Muscle of arm (tissue), 12 donors: ENCODE results near the gene STAM. TPM values are rescaled to one million over a fixed set of nuclear protein-coding genes. Genes with fewer than 3 reads are reported as not detected.
"Not testable (repeated sequence)": the region's sequence is repeated elsewhere in the genome, so short reads cannot be mapped to it uniquely, and the experiment has no call there.

Experiments used
- DNase-seq: peaks from one replicate; pipeline ENCODE4 v3.0.0-alpha.2; 2013
- polyA plus RNA-seq, 12 donors: library from polyadenylated mRNA; unstranded; fragments of 120-200 nt; gene quantifications; one replicate each; pipeline ENCODE4 v1.2.1, GENCODE V29; 2013; ENCODE audit not compliant: insufficient read length in 12 of 12

STAM gene
- polyA plus RNA-seq, 12 donors = 21.8 to 32.2 (median 26.8) TPM; not detected in 1

DNA sequence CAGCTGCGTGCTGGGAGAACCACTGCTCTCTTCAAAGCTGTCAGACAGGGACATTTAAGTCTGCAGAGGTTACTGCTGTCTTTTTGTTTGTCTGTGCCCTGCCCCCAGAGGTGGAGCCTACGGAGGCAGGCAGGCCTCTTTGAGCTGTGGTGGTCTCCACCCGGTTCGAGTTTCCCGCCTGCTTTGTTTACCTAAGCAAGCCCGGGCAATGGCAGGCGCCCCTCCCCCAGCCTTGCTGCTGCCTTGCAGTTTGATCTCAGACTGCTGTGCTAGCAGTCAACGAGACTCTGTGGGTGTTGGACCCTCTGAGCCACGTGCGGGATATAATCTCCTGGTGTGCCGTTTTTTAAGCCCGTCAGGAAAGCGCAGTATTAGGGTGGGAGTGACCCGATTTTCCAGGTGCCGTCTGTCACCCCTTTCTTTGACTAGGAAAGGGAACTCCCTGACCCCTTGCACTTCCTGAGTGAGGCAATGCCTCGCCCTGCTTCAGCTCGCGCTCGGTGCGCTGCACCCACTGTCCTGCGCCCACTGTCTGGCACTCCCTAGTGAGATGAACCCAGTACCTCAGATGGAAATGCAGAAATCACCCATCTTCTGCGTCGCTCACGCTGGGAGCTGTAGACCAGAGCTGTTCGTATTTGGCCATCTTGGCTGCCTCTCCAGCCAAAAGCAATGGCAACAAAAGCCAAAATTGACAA lies 78.5 kb downstream of the STAM start:
- DNase-seq = not testable (repeated sequence)

DNA sequence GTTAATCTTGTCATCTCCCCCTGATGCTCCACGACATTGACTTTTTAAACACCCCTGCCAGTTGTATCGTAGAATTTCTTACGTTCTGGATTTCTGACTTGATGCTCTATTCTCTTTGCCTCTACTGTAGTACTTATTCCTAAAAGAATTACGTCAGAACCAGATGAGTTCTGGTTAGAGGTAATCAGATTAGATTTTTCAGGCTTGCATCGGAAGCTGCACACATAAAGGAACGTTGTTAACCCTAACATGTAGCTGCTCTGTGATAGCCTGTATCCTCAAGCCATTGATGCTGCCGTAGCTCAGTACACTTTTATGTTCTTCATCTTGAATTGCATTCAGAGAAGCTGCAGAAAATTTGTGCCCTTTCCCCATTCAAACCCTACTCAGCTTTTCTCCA lies 81.8 kb downstream of the STAM start:
- no peak for DNase-seq

DNA sequence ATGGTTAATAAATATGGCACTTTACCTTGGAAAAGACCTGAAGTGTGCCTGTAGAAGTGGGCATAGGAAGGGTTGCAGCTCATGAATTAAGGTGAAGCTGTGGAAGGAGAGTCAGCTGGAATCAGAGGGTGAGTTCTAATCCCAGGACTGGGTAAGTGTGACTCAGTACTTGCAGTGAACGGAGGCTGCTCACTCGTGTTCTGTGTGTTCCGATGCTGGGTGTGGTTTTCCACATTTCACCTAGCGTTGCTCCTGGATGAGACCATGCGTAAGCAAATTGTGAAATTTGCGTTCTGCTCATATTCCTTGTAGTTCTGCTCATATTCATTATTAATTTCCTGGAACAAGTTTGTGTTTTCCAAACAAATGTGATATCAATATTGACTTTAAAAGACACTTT lies 85.7 kb downstream of the STAM start:
- DNase-seq = no peak

- no peak for DNase-seq
These were observed 86.7 kb downstream of the STAM start for GRCh38 chr10:17730667-17731066.

GRCh38 chr10:17731331-17732020 lies 87.5 kb downstream of the STAM start:
- DNase-seq = no peak

DNA sequence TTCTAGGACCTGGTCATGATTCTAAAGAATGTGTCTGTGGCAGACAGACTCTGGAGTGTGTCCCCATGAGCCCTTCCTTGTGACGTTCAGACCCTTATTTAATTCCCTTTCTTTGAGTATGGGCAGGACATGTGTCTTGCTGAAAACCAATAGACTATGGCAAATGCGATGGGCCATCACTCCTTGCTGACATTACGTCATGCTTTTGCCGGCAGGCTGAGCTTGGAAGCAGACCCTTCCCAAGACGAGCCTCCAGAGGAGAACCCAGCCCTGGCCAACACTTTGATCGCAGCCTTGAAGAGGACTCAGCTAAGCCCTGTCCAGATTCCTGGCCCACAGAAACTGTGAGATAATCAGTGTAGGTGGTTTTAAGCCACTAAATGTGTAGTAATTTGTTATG lies 89.7 kb downstream of the STAM start:
- DNase-seq = no peak

- DNase-seq = no peak
These were observed 90.6 kb downstream of the STAM start for GRCh38 chr10:17734432-17735080.

DNA sequence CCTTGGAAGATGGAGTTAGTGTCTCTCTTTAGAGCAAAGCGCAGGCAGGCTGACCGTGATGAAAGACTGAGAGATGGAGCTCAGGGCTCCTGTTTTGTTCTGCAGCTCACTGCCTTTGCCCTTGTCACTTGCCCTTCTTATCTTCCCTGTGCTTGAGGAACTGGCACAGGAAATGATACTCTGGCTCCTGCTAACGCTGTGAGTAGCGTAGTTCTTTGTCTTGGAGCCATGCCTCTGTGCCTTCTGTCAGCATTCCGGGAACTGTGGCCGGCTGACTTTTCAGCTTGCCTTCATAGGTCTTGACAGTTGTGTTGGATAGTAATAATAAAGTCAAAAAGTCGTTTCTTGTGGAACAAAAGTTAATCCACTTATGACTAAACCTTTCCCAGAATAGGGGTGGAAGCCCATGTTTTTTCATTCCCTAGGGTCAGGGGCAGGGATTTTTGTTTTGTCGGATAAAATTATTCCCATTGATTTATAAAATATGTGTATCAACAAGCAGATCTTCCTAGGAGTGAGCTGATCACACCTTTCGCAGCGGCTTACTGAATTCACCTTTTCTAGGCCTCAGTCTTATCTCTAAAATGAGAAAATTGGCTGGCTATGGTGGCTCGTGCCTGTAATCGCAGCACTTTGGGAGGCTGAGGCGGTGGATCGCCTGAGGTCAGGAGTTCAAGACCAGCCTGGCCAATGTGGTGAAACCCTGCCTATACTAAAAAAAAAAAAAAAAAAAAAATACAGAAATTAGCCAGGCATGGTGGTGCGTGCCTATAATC lies 91.4 kb downstream of the STAM start:
- no peak for DNase-seq

DNA sequence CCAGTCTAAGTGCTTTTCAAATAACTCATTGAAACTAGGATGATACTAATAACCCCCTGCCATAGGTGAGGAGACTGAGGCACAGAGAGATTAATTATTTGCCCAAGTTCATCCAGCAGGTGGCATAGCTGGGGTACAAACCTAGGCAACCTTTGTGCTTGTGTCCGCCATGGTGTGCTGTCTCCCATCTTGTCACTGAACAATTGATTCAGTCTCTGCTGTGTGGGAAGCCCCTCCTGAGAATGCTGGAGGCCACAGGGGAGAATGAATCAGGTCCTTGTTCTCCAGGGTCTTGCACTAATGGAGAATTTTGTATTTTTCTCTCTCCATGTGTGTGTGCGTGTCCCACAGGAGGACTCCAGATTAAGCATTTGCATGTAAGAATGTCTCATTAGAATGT lies 92.3 kb downstream of the STAM start:
- DNase-seq = no peak

DNA sequence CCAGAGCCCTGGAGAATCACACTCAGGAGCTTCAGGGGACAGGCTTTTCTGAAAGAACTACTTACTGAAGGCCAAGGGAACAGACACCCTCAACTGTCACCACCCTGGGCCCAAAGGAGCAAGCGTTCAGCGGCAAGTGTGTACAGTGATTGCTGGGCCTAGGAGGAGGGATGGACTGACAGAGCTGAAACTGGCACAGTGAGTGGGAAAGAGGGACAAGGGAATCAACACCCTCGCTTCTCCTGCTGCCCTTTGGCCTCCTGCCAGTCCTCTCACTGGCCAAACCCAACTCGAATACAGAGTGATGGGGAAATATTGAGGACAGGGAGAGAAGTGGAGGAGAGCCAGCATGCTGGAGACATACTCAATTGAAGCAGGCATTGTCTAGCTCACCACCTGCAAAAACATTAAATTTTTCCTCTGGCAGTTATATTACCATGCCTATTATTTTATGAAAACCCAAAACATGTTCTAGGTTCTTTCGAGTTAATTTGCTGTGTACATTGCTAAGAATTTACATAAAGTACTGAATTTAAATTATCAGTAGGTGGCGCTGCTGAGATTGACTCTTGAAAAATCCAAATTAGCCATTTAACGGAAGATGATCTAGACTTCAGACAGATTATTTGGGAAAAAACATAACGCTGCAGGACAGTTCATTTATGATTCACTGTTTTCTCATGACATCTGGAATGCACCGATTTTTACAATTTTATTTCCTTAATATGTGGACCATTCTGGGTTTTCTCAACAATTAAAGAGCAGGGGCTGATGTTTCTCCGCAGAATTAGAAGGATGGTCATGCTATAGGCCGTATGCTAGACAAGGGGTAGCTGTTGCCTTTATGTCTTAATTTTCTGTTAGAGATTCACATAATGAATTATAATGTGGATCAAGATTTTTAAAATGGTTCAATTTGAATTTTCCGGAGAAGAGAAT lies 93.3 kb downstream of the STAM start:
- no peak for DNase-seq

DNA sequence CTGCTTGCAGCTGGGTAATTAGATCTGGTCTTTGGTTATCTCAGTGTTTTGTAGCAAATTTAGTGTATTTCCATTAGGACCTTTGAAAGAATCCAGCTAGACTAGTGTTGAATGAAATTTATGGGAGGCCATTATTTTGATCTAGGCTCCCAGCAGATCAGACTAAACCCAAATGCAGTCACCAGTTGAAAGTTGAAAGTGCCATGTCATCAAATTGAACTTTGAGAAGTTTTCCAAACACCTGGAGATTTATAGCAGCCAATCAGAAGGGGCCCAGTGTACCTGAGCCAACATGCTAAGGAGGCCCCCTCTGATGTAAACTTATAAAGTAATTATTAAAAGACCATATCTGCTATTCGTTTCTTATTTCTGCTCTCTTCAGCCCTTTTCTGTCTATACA lies 96.7 kb downstream of the STAM start:
- no peak for DNase-seq

- DNase-seq = peak; percentile 51
These were observed 99.0 kb downstream of the STAM start for GRCh38 chr10:17742918-17743317.

- no peak for DNase-seq
These were observed 99.5 kb downstream of the STAM start for GRCh38 chr10:17743437-17743836.

GRCh38 chr10:17744341-17744861 lies 100.5 kb downstream of the STAM start:
- no peak for DNase-seq

GRCh38 chr10:17747883-17748550 lies 104.1 kb downstream of the STAM start:
- DNase-seq = no peak

DNA sequence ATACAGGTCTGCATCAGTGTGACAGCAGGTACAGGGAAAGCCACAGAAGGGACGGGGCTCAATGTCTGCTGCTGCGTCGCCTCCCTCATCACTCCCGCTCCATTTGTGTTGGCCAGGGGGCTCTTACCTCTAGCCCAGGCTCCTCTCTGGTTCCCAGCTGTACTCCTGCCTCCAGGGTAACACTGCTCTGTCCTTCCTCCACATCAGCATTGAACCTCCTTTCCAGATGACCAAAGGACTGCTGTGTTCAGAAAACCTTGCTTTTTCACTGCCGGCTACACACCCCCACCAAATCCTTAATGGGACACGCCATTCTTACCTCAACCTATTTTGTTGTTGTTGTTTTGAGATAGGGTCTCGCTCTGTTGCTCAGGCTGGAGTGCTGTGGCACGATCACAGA lies 105.9 kb downstream of the STAM start:
- no peak for DNase-seq

DNA sequence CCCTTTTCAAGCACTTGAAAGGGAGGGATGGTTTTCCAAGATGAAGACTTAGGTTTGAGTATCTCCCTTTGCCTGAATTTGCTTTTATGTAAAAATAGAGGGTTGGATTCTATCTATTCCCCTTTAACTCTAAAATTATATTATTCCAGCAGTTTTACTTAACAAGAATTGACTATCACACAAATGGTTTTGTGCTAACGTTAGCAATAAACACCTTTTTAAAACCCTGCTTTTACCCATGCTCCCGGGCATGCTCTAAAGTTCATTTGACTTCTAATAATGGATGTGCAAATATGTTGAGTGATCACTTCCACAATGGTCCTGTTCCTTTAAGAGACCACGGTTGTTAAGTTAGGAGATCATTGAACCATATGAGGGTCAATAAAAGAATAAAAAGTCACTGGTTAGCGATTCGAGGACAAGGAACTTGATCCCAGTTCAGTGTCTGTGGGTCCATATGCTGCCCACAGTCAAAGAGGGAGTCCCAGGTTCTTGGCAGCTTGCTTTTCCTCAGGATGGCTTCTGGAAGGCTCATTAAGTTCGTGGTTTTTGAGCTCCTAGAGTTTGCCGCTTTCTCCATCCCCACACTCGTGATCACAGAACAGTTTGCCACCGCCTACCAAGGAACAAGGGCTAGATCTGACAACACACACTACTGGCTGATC lies 108.0 kb downstream of the STAM start, which contains the start of gene TMEM236:
TSS of gene TMEM236 (plus strand) at position 421 of the 665 bp plus-strand sequence. CDS start at position 516, 95 bp downstream.
- no peak for DNase-seq

GRCh38 chr10:17756557-17757217 lies 112.7 kb downstream of the STAM start:
- DNase-seq = no peak

DNA sequence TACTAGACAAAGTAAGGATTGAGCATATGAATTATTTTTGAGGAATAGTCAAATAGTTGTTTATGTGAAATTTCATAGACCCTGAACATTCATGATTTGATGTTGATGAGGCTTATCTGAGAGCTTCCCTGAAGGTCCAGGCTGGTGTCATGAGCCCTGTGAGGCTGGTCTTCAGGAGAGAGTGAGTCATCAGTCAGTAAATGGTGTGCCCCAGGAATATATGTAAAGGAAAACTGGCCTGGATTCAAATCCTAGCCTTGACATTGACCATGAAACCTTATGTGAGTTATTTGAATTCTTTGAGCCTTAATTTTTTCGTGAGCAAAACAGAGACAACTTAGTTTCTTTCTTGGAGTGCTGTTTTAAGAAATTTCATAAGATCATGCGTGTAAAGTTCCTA lies 114.2 kb downstream of the STAM start:
- DNase-seq = no peak
